Suprapubic skin (tissue), 4 donors: ENCODE measurements around the gene DDX10. TPM values are rescaled to one million over a fixed set of nuclear protein-coding genes. Genes with fewer than 3 reads are reported as not detected.

Experiments used
- DNase-seq, 2 donors: peaks; one replicate each; pipeline ENCODE4 v3.0.0-alpha.2; 2019; ENCODE audit warnings: low spot score in 2 of 2
- H3K27ac ChIP-seq: fragments of 200-600 bp; sonication (generic); one replicate; pipeline ENCODE4 v1.5.1; 2019
- H3K27me3 ChIP-seq: fragments of 200-600 bp; sonication (generic); one replicate; pipeline ENCODE4 v1.5.1; 2019
- H3K36me3 ChIP-seq: fragments of 200-600 bp; sonication (generic); one replicate; pipeline ENCODE4 v1.5.1; 2019
- H3K4me1 ChIP-seq: fragments of 200-600 bp; sonication (generic); one replicate; pipeline ENCODE4 v1.5.1; 2019
- H3K4me3 ChIP-seq: fragments of 200-600 bp; sonication (generic); one replicate; pipeline ENCODE4 v1.5.1; 2019; ENCODE audit warnings: mild to moderate bottlenecking
- H3K9me3 ChIP-seq: fragments of 200-600 bp; sonication (generic); one replicate; pipeline ENCODE4 v1.5.1; 2019
- EP300 ChIP-seq: sonication (generic); formaldehyde crosslinking; IDR thresholded peaks from one replicate; pipeline ENCODE4 v1.6.1; 2017; ENCODE audit warnings: antibody characterized with exemption
- POLR2A ChIP-seq, 2 donors: fragments of 450-650 bp; IDR thresholded peaks; one replicate each; pipeline ENCODE4 v1.6.1; 2017; ENCODE audit warnings: antibody characterized with exemption in 2 of 2, mild to moderate bottlenecking in 2 of 2, moderate library complexity in 2 of 2
- POLR2AphosphoS5 ChIP-seq, 3 donors: sonication (generic); formaldehyde crosslinking; IDR thresholded peaks; one replicate each; pipeline ENCODE4 v1.6.1; 2017; ENCODE audit warnings: antibody characterized with exemption in 3 of 3
- WGBS: methylation state at CpG from one replicate; pipeline ENCODE4 v1.1.5; 2018; 5-methylcytosine and 5-hydroxymethylcytosine counted together
- total RNA-seq, 4 donors: library from RNA; depleted of rRNA; stranded (reverse); fragments of >200 nt; gene quantifications; one replicate each; pipeline ENCODE4 v1.1.0, GENCODE V29; 2016
- TF ChIP-seq, protein P1 (sequence below), 2 donors: fragments of 200-600 bp in 1 of 2; fragments of 450-650 bp in 1 of 2; sonication (generic) in 1 of 2; IDR thresholded peaks; one replicate each; pipeline ENCODE4 v1.5.1; 2016 to 2019; ENCODE audit warnings: antibody characterized with exemption in 2 of 2, mild to moderate bottlenecking in 1 of 2, moderate library complexity in 1 of 2

The DDX10 gene
- total RNA-seq, 4 donors from 2014 or later, result 21.9 to 30.7 (median 27.2) TPM

DNA sequence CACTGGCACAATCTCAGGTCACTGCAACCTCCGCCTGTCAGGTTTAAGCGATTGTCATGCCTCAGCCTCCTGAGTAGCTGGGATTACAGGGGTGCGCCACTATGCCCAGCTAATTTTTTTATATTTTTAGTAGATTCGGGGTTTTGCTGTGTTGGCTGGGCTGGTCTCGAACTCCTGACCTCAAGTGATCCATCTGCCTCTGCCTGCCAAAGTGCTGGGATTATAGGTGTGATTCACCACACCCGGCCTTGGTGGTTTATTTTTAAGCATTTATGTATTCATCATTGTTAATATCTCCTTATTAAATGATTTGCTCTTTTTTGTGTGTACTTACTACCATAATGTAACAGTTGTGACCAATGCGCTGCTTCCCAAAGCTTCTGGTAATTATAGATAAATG is 171.7 kb downstream of the DDX10 start:
- Histone ChIP-seq H3K4me1 (no peaks in the 10 kb centered on the region), H3K36me3 (no peaks in the 10 kb centered on the region), H3K27me3 (no peaks in the 10 kb centered on the region), H3K27ac (no peak overlapping the region), H3K4me3 (no peak overlapping the region), H3K9me3 (no peaks in the 10 kb centered on the region)
- 92% methylated on average over 7 of the region's 7 CpGs for WGBS
- TF ChIP-seq, protein P1, sequence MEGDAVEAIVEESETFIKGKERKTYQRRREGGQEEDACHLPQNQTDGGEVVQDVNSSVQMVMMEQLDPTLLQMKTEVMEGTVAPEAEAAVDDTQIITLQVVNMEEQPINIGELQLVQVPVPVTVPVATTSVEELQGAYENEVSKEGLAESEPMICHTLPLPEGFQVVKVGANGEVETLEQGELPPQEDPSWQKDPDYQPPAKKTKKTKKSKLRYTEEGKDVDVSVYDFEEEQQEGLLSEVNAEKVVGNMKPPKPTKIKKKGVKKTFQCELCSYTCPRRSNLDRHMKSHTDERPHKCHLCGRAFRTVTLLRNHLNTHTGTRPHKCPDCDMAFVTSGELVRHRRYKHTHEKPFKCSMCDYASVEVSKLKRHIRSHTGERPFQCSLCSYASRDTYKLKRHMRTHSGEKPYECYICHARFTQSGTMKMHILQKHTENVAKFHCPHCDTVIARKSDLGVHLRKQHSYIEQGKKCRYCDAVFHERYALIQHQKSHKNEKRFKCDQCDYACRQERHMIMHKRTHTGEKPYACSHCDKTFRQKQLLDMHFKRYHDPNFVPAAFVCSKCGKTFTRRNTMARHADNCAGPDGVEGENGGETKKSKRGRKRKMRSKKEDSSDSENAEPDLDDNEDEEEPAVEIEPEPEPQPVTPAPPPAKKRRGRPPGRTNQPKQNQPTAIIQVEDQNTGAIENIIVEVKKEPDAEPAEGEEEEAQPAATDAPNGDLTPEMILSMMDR (IDR thresholded peaks at IDR 0.05), result no peak
- TF ChIP-seq POLR2A (IDR thresholded peaks at IDR 0.05) (no peak), EP300 (no peak), POLR2AphosphoS5 (IDR thresholded peaks at IDR 0.05) (no peak)
- DNase-seq, result no peak

DNA sequence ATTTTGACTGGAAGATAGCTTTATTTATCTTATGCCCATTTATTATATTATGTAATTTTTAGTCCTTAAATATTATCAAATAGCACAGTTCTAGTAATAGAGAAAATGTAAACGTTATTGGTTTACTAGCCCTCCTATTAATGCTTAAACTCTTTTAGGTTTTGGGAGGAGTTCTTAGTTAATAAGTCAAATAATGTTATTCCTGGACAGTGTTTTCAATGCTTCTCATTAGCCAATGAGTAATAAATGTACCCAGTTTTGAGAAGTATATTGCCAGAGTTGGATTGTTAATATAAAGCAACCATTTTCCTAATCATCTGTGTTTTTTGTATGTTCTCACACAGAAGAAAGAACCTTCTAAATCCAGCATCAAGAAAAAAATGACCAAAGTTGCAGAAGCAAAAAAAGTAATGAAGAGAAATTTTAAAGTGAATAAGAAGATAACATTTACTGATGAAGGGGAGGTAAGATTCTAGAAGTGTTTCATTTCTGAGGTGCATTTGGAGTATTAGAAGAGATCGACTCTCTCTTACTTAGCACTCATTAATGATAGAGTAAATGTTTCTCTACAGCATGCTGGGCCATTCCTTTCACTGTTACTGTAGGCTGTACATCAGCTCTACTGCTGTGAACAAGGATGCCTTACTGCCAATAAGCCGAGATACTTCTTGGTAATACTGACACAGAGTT is 173.4 kb downstream of the DDX10 start:
- WGBS, result 91% methylated on average over 3 of the region's 3 CpGs
- TF ChIP-seq POLR2A (IDR thresholded peaks at IDR 0.05), result no peak
- TF ChIP-seq EP300, result no peak
- no peak for TF ChIP-seq POLR2AphosphoS5 (IDR thresholded peaks at IDR 0.05)
- Histone ChIP-seq H3K36me3 (no peaks in the 10 kb centered on the region), H3K4me3 (no peak overlapping the region), H3K27me3 (no peaks in the 10 kb centered on the region), H3K4me1 (no peaks in the 10 kb centered on the region), H3K27ac (no peak overlapping the region), H3K9me3 (no peaks in the 10 kb centered on the region)
- no peak for DNase-seq

DNA sequence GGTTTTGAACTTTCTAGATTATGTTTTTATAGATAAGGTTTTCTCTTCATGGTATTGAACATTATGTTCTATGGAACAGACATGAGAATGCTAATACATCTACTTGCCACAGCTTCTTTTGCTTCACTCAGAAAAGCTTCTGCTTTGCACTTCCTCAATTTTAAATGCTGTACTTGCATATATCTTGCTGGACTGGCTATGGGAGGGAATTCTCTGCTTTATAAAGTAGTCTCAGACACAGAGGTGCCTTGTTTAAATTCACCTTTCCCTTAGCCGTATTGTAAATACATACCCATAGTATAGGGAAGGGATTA is 173.9 kb downstream of the DDX10 start:
- Histone ChIP-seq H3K4me1 (no peaks in the 10 kb centered on the region), H3K36me3 (no peaks in the 10 kb centered on the region), H3K27ac (no peak overlapping the region), H3K9me3 (no peaks in the 10 kb centered on the region), H3K4me3 (no peak overlapping the region), H3K27me3 (no peaks in the 10 kb centered on the region)
- 100% methylated on average over 1 of the region's 1 CpG for WGBS
- DNase-seq, result no peak
- TF ChIP-seq POLR2A (IDR thresholded peaks at IDR 0.05) (no peak), EP300 (no peak), POLR2AphosphoS5 (IDR thresholded peaks at IDR 0.05) (no peak)
- TF ChIP-seq, protein P1 (IDR thresholded peaks at IDR 0.05), result no peak

DNA sequence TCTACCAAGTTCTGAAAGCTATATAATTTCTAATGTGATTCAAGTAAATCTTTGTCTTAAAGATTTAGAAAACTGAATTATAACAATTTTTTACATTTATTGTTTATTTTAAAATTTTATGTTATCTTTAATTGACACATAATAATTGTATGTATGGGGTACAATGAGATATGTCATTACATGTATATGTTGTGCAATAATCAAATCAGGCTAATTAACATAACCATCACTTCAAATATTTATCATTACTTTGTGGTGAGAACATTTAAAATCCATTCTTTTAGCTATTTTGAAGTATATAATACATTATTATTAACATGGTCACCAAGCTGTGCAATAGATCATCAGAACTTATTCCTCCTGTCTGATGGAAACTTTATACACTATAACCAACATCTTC is 181.1 kb downstream of the DDX10 start:
- Histone ChIP-seq H3K4me1 (no peaks in the 10 kb centered on the region), H3K4me3 (no peak overlapping the region), H3K9me3 (no peaks in the 10 kb centered on the region), H3K27ac (no peak overlapping the region), H3K36me3 (no peaks in the 10 kb centered on the region), H3K27me3 (no peaks in the 10 kb centered on the region)
- TF ChIP-seq, protein P1 (IDR thresholded peaks at IDR 0.05), result no peak
- TF ChIP-seq POLR2AphosphoS5 (IDR thresholded peaks at IDR 0.05), result no peak
- TF ChIP-seq POLR2A (IDR thresholded peaks at IDR 0.05), result no peak
- TF ChIP-seq EP300, result no peak
- DNase-seq, result no peak

DNA sequence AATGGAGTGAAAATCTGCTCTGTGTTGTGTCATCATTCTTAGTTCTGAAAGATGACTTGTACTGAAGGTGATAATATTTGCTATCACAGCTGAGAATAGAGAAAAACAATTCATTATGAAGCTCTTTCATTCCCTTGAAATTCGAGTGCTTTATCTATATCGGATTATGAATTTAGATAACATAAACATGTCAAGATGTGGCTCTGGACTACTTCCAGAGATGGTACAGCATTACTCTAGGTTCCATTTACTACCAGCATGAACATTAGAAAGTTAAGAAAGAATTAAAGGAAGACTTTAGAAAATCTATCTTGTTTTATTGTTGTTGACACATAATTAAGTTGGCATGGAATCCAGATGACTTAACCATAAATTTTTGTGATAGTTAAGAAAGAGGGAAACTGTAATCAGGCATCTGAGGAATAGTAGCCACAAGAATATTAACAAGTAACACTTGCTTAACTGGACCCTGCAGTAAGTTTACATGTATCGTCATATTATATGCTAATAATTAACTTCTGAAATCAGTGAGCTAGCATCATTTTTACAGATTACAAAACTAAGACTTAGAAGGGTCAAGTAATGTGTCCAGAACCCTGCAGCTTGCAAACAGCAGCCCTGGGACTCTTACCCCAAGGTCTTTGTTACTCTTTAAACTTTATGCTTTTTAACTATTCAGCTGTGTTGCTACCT is 182.6 kb downstream of the DDX10 start:
- no peak for DNase-seq
- H3K27me3 ChIP-seq, result no peaks in the 10 kb centered on the region
- TF ChIP-seq, protein P1 (IDR thresholded peaks at IDR 0.05), result no peak
- no peak for TF ChIP-seq POLR2AphosphoS5 (IDR thresholded peaks at IDR 0.05)
- no peak for TF ChIP-seq EP300
- TF ChIP-seq POLR2A (IDR thresholded peaks at IDR 0.05), result no peak
- H3K4me1 ChIP-seq, result no peaks in the 10 kb centered on the region
- WGBS, result 70% methylated on average over 3 of the region's 3 CpGs
- no peak overlapping the region for H3K4me3 ChIP-seq
- no peaks in the 10 kb centered on the region for H3K36me3 ChIP-seq
- H3K9me3 ChIP-seq, result no peaks in the 10 kb centered on the region
- no peak overlapping the region for H3K27ac ChIP-seq
